Astrocyte of the cerebellum (primary cell): ENCODE data around the gene RUVBL1.

Experiments
- DNase-seq: peaks from one replicate; pipeline ENCODE4 v3.0.0-alpha.2; 2011; ENCODE audit warnings: low read depth
- H3K4me3 ChIP-seq: 2 replicates; pipeline ENCODE4 v1.5.1; 2011; ENCODE audit warnings: mild to moderate bottlenecking, low read depth, low read length, moderate library complexity
- CTCF ChIP-seq: IDR thresholded peaks from 2 replicates; pipeline ENCODE4 v1.5.1; 2012; ENCODE audit warnings: low read length, low read depth, moderate library complexity, mild to moderate bottlenecking; ENCODE audit errors: missing control alignments
- in situ Hi-C: cut with HindIII; loops from 2 replicates; pipeline ENCODE4 v1.10.0; 2017; ENCODE audit warnings: low sequenced_read_pairs

Gene RUVBL1

GRCh38 chr3:128077202-128077624 lies 46.4 kb downstream of the RUVBL1 start:
- DNase-seq = no peak
- no peak overlapping the region for H3K4me3 ChIP-seq
- TF ChIP-seq CTCF = no peak
- in situ Hi-C loops = no loop called here

DNA sequence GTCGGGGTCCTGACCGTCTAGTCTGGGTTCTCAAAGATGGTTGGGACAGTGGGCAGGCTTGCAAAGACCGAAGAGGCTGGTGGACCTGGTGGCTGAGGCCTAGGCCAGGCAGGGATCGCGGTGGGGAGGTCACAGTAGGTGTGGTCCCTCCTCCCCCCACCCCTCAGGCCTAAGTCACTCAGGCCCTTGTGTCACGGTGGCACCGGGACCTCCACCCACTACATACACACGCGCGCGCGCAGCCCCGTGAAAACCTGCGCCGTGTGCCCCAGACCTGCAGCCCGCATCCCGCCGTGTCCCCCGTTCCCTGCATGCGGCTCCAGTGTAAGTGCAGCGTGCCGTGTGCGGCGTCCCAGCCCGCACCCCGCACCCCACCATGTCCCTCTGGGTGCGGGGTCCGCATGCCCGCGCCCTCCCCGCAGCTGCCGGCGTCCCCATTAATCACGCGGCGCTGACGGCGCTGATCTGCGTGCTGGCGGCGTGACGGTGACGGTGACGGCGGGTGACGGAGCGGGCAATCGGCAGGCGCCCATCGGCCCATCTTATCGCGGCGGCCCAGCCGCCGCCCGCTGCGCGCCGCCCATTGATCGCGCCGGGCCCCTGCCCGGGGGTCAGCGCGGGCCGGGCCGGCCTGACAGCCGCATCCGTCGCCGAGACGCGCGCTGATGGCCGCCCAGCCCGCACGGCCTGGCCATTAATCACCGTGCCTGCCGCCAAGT lies 47.0 kb downstream of the RUVBL1 start:
- in situ Hi-C loops = no loop called here
- peak overlapping the region; percentile 22 for H3K4me3 ChIP-seq
- no peak for DNase-seq
- no peak for TF ChIP-seq CTCF

DNA sequence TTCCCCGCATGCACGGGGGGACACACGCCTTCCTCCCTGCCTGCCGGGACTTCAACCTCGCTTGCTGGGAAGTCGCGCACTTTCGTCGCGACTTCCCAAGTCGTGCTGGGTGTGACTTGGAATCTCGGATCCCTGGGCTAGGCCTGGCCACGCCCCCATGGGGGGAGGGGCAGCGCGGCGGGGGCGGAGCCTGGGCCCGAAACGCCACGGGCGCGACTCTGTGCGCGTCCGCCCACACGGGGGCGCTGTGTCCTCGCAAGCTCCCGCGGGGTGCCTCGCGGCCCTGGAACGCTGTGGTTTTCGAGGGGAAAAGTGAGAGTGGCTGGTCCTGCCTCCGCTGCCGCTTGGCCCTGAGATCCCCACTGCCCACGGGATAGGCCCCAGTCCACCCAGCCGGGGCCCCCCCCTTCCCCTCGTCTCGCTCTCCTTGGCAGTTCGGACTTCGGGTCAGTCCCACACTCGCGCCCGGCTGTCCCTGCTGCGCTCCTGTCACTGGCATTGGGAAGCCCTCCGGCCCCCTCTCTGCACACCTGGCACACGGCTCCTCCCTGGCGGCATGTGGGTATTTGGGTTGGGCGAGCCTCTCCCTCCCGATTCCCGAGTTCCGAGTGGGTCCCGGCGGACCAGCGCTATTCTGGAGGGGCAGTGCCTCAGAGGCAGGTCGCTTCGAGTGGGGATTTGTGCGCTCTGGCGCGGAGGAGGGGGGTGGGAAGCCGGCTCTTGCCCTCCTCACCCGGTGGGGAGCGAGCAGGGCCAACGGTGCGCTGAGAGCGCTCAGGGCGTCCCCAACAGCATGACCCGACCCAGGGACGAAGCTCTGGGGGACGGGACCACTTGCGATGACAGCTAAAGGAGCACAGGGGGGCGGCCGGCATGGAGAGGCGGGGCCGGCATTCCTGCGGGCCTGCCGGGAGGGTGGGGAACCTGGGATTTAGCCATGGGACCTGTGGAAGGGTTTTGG lies 47.8 kb downstream of the RUVBL1 start:
- TF ChIP-seq CTCF = peak; percentile 86
- DNase-seq = peak; percentile 70
- in situ Hi-C loops = no loop called here
- H3K4me3 ChIP-seq = peak overlapping the region; percentile 22

GRCh38 chr3:128074851-128075521 lies 48.6 kb downstream of the RUVBL1 start:
- no peak for DNase-seq
- peak overlapping the region; percentile 9 for H3K4me3 ChIP-seq
- in situ Hi-C loops = no loop called here
- no peak for TF ChIP-seq CTCF

- H3K4me3 ChIP-seq = no peak overlapping the region
- TF ChIP-seq CTCF = no peak
- DNase-seq = no peak
- in situ Hi-C loops = no loop called here
Observed at GRCh38 chr3:128073807-128074206, 49.8 kb downstream of the RUVBL1 start.

GRCh38 chr3:128073185-128073725 lies 50.4 kb downstream of the RUVBL1 start:
- in situ Hi-C loops = no loop called here
- no peak for DNase-seq
- no peak overlapping the region for H3K4me3 ChIP-seq
- no peak for TF ChIP-seq CTCF
